HepG2 (cell line): ENCODE data around the gene ZP2.

Source experiments
- CTCF ChIP-seq: sonication (generic); formaldehyde crosslinking; IDR thresholded peaks from 2 replicates; pipeline ENCODE4 v1.5.0; 2020; ENCODE audit warnings: mild to moderate bottlenecking, missing genetic modification reagents, moderate library complexity
- FOXP4 ChIP-seq: sonication (generic); formaldehyde crosslinking; IDR thresholded peaks from 2 replicates; pipeline ENCODE4 v1.4.0; 2020; ENCODE audit warnings: missing genetic modification reagents
- IRF9 ChIP-seq: sonication (generic); formaldehyde crosslinking; IDR thresholded peaks from 2 replicates; pipeline ENCODE4 v1.8.0; 2022; ENCODE audit warnings: missing genetic modification reagents, mild to moderate bottlenecking, borderline replicate concordance
- RNF2 ChIP-seq: fragments of 450-650 bp; conservative IDR thresholded peaks from 2 replicates; pipeline ENCODE4 v1.6.1; 2016; ENCODE audit warnings: low read depth
- SMC3 ChIP-seq: IDR thresholded peaks from 2 replicates; pipeline ENCODE4 v1.6.1; 2011; ENCODE audit warnings: low read length, improper control_type of control experiment
- ZNF709 ChIP-seq: sonication (generic); formaldehyde crosslinking; IDR thresholded peaks from 2 replicates; pipeline ENCODE4 v1.5.0; 2020; ENCODE audit warnings: mild to moderate bottlenecking, missing genetic modification reagents
- ZNF792 ChIP-seq: IDR thresholded peaks from 2 replicates; pipeline ENCODE4 v1.6.1; 2016
- TF ChIP-seq, protein P1 (sequence below): sonication (generic); formaldehyde crosslinking; IDR thresholded peaks from 2 replicates; pipeline ENCODE4 v1.4.0; 2020; ENCODE audit warnings: missing genetic modification reagents

DNA sequence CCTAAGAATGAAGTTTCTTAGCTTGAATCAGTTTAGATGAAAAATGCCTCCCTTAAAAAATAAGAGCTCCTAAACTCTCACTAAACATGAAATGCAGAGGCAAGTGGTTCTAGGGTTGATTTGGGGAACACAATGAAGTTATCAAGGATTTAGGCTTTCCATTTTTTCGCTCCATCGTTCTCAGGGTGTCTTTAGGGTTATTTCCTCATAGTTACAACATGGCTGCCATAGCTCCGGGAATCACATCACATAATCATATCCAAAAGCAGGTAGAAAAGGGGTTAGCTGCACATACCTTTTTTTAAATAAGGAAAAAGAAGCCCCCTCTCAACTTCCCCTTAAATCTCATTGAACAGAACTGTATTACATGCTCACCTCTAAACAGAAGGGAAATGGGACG is 21.4 kb downstream of the ZP2 start:
- TF ChIP-seq CTCF (CRISPR knock-in tag), result no peak
- TF ChIP-seq, protein P1, sequence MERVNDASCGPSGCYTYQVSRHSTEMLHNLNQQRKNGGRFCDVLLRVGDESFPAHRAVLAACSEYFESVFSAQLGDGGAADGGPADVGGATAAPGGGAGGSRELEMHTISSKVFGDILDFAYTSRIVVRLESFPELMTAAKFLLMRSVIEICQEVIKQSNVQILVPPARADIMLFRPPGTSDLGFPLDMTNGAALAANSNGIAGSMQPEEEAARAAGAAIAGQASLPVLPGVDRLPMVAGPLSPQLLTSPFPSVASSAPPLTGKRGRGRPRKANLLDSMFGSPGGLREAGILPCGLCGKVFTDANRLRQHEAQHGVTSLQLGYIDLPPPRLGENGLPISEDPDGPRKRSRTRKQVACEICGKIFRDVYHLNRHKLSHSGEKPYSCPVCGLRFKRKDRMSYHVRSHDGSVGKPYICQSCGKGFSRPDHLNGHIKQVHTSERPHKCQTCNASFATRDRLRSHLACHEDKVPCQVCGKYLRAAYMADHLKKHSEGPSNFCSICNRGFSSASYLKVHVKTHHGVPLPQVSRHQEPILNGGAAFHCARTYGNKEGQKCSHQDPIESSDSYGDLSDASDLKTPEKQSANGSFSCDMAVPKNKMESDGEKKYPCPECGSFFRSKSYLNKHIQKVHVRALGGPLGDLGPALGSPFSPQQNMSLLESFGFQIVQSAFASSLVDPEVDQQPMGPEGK (CRISPR knock-in tag), result no peak
- TF ChIP-seq ZNF709 (CRISPR knock-in tag), result no peak
- no peak for TF ChIP-seq ZNF792 (CRISPR knock-in tag)
- no peak for TF ChIP-seq RNF2
- TF ChIP-seq IRF9 (CRISPR knock-in tag), result no peak
- TF ChIP-seq FOXP4 (CRISPR knock-in tag), result no peak
- TF ChIP-seq SMC3, result no peak
